ENCODE data around the gene EEF2KMT. TPM values are rescaled to one million over a fixed set of nuclear protein-coding genes. Genes with fewer than 3 reads are reported as not detected.
"Not testable (repeated sequence)": the region's sequence is repeated elsewhere in the genome, so short reads cannot be mapped to it uniquely, and the experiment has no call there.

Gene EEF2KMT
- total RNA-seq, 6 experiments from 2014 or later, result 13.7 to 20.1 (median 15.9) TPM

DNA sequence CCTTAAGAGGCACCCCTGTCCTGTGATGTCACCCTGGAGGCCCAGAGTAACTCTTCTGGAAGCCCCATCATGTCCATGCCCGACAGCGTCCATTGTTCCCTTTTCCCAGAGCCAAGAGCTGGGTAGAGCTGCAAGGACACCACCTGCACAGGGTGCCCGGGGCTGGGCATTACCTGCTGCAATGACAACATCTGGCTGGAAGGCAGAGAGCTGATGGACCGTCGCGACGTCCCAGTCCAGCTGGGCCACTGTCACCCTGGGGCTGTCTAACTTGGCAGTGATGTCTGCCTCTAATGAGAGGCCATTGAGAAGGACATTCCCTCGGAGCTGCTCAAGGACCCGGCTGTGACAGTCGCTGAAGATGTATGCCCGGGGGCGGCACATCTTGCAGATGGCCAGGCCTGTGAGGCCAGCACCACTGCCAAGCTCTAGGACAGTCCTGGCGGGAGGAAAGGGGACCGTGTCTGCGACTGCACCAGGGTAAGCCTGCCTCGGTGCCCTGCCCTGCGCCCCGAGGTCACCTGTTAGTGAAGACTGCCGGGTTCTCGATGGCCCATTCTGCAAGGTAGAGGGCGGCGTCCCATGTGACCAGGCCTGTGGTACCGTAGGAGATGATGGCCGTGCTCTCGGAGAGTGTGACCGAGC, 7.6 kb downstream of the EEF2KMT start:
- H3K4me1 Mint-ChIP-seq (ENCODE audit: low read depth), result peaks cover 12% of the 10 kb centered on the region
- DNase-seq; H3K4me3 Mint-ChIP-seq; H3K36me3 Mint-ChIP-seq (ENCODE audit: low read depth); H3K27ac Mint-ChIP-seq; H3K27me3 Mint-ChIP-seq (ENCODE audit: insufficient read depth); H3K9me3 Mint-ChIP-seq: not testable (repeated sequence)

DNA sequence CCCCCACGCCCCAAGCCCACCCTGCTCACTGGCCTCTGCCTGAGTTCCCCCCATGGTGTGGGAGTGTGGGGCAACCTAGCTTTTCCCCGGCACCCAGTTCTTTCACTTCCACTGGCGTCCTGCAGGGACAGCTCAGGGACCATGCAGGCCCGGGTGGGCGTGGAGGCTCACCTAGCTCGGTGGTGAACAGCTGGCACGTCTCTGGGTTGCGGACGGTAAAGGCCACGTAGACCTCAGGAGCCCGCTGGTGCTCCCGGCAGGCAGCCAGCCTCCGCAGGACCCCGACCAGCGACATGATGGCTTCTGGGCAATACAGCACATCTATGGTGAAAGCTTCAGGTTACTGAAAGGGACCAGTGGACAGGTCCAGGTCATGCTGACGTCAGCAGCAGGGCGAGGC, 8.7 kb downstream of the EEF2KMT start:
- H3K27me3 Mint-ChIP-seq (ENCODE audit: insufficient read depth); DNase-seq; H3K9me3 Mint-ChIP-seq; H3K27ac Mint-ChIP-seq; H3K4me3 Mint-ChIP-seq: not testable (repeated sequence)
- H3K4me1 Mint-ChIP-seq (ENCODE audit: low read depth), result peaks cover 12% of the 10 kb centered on the region
- H3K36me3 Mint-ChIP-seq (ENCODE audit: low read depth), result peaks cover 10% of the 10 kb centered on the region; the same call in 1 of the 2 replicates

DNA sequence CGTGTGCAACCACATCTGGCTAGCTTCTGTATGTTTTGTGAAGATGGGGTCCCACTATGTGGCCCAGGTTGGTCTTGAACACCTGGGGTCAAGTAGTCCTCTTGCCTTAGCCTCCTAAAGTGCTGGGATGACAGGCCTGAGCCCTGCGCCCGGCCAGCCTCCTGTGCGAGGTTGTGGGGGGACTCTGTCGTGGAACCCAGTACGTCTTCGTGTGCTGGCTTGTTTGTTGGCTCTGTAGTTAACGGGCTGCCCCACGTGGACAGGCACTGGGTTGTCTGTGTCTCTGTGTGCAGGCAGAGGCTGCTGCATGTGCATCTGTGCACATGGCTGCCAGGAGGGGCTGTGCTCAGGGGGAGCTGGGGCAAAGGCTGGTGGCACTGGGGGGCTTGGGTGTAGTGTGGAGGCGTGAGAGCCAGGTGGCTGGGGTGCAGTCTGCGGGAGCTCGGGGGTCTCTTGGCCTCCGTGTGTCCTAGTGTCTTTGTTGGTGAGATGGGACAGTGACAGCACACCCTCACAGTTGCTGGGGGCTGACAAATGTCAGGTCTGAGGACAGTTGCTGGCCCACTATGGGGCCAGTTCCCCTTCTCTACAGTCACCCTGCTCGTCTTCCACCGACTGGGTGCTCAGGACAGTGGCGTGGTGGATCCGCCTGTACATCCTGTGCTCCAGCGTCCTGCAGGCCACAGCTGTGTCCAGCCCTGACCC, 9.4 kb downstream of the EEF2KMT start:
- H3K4me1 Mint-ChIP-seq (ENCODE audit: low read depth), result peaks cover 12% of the 10 kb centered on the region
- H3K4me3 Mint-ChIP-seq; DNase-seq; H3K9me3 Mint-ChIP-seq; H3K27me3 Mint-ChIP-seq (ENCODE audit: insufficient read depth); H3K27ac Mint-ChIP-seq: not testable (repeated sequence)
- H3K36me3 Mint-ChIP-seq (ENCODE audit: low read depth), result peaks cover 10% of the 10 kb centered on the region; the same call in 1 of the 2 replicates

DNA sequence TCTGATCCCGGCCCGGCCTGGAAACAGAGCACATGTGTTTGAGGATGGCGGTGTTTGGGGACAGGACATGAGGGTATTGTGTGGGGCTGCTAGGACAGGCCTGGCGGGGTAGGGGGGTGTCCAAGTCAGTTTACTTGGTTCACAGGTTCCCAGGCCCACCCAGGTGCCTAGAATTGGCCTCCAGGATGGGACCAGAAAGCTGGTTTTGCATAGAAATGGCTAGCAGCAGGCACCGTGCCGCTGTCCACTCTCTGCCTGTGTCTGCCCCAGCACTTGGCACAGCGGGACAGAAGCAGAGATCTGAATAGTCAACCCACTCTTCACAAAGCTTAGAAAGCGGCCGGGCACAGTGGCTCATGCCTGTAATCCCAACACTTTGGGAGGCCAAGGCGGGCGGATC, 11.9 kb downstream of the EEF2KMT start:
- not testable (repeated sequence) for H3K4me1 Mint-ChIP-seq (ENCODE audit: low read depth); H3K27me3 Mint-ChIP-seq (ENCODE audit: insufficient read depth); DNase-seq; H3K9me3 Mint-ChIP-seq; H3K4me3 Mint-ChIP-seq
- peaks cover 10% of the 10 kb centered on the region; the same call in 1 of the 2 replicates for H3K36me3 Mint-ChIP-seq (ENCODE audit: low read depth)
- H3K27ac Mint-ChIP-seq, result peak overlapping the region; percentile 42; the same call in 1 of the 2 replicates

DNA sequence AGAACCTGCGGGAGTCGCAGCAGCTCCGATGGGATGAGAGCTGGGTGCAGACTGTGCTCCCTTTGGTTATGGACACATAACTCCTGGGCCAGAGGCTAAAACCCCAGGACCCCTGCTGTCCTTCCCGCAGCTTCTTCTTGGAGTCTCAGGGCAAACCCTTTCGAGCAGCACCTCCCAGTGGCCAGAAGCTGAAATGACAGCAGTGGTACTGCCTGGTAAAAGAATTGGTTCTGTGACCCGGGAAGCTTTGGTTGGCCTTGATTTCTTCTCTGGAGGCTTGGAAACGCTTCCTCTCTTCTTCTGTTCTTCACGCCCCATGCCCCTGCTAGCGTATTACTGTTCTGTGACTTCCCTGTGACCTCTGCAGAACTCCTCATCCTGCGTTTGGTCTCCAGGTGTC, 12.8 kb downstream of the EEF2KMT start:
- H3K4me1 Mint-ChIP-seq (ENCODE audit: low read depth); H3K27ac Mint-ChIP-seq; H3K27me3 Mint-ChIP-seq (ENCODE audit: insufficient read depth); H3K9me3 Mint-ChIP-seq; H3K4me3 Mint-ChIP-seq: not testable (repeated sequence)
- TF ChIP-seq, protein P1, sequence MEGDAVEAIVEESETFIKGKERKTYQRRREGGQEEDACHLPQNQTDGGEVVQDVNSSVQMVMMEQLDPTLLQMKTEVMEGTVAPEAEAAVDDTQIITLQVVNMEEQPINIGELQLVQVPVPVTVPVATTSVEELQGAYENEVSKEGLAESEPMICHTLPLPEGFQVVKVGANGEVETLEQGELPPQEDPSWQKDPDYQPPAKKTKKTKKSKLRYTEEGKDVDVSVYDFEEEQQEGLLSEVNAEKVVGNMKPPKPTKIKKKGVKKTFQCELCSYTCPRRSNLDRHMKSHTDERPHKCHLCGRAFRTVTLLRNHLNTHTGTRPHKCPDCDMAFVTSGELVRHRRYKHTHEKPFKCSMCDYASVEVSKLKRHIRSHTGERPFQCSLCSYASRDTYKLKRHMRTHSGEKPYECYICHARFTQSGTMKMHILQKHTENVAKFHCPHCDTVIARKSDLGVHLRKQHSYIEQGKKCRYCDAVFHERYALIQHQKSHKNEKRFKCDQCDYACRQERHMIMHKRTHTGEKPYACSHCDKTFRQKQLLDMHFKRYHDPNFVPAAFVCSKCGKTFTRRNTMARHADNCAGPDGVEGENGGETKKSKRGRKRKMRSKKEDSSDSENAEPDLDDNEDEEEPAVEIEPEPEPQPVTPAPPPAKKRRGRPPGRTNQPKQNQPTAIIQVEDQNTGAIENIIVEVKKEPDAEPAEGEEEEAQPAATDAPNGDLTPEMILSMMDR (IDR thresholded peaks at IDR 0.05), result peak; percentile 87
- DNase-seq, result peak; percentile 37
- H3K36me3 Mint-ChIP-seq (ENCODE audit: low read depth), result peaks cover 10% of the 10 kb centered on the region; the same call in 1 of the 2 replicates

DNA sequence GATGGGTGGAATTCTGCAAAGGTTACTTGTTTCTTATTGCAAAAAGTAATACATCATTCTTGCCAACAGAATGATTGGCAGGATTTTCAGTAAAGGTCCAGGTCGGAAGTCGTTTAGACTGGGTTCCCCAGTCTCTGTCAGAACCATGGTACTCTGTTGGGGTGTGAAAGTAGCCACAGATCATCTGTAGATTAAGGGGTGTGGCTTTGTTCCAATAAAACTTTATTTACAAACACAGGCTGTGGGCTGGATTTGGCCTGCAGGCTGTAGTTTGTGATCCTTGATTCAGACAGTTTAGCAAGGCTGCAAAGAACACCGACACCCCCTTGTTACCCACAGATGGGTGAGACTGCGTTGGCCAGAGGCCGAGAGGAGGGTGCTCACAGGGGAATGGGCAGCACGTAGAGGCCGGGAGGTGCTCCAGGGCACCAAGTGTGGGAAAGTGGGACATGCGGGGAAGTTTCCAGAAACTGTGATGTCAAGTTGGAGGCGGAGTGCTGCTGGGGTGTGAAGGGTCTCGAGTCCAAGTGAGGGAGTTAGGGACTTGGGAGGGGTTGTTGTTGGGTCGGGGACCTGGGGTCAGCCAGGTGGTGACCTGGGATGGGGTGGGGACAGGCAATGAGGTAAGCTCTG, 13.4 kb downstream of the EEF2KMT start:
- H3K4me1 Mint-ChIP-seq (ENCODE audit: low read depth); H3K27me3 Mint-ChIP-seq (ENCODE audit: insufficient read depth); H3K4me3 Mint-ChIP-seq; H3K9me3 Mint-ChIP-seq; DNase-seq; H3K27ac Mint-ChIP-seq: not testable (repeated sequence)
- peaks cover 10% of the 10 kb centered on the region; the same call in 1 of the 2 replicates for H3K36me3 Mint-ChIP-seq (ENCODE audit: low read depth)

DNA sequence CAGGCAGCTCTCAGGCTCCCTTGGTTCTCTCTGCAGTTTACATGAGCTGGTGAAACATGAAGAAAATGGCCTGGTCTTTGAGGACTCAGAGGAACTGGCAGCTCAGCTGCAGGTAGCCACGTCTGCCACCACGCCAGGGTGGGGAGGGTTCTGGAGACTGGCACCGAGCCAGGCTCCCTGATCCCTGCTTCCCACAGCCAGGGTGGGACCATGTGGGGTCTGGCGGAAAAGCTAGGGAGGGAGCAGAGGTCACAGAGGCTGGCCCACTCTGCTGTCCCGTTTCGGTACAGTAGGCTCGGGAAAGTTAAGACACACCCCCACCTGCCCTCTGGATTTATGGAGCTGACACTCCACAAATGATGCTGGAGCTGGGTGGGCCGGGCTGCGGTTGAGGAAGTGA, 13.9 kb downstream of the EEF2KMT start:
- H3K4me1 Mint-ChIP-seq (ENCODE audit: low read depth), result not testable (repeated sequence)

DNA sequence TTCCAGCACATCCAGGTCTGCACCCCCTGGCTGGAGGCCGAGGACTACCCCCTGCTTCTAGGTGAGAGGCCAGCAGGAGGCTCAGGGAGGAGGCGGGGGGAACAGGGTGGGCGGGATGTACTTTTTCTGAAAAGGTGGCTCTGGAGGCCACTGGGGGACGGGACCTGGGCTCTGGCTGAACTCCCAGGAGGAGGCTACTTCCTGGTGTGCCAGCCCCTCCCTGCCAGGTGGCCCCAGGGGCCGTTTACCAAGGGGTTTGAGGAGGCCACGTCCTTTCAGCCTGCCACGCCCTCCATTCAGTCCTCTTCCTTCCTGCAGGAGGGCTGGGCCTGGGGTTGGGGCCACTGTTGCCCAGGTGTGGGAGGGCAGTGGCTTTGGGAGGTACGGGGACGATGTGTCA, 16.6 kb downstream of the EEF2KMT start:
- H3K27ac Mint-ChIP-seq; DNase-seq; H3K4me1 Mint-ChIP-seq (ENCODE audit: low read depth); H3K9me3 Mint-ChIP-seq; H3K27me3 Mint-ChIP-seq (ENCODE audit: insufficient read depth); H3K4me3 Mint-ChIP-seq: not testable (repeated sequence)
- H3K36me3 Mint-ChIP-seq (ENCODE audit: low read depth), result peaks cover 10% of the 10 kb centered on the region; the same call in 1 of the 2 replicates

More for the DNA sequence above, 13.9 kb downstream of the EEF2KMT start:
- not testable (repeated sequence) for DNase-seq; H3K4me3 Mint-ChIP-seq; H3K9me3 Mint-ChIP-seq; H3K27ac Mint-ChIP-seq; H3K27me3 Mint-ChIP-seq (ENCODE audit: insufficient read depth)
- peaks cover 10% of the 10 kb centered on the region; the same call in 1 of the 2 replicates for H3K36me3 Mint-ChIP-seq (ENCODE audit: low read depth)

DNA sequence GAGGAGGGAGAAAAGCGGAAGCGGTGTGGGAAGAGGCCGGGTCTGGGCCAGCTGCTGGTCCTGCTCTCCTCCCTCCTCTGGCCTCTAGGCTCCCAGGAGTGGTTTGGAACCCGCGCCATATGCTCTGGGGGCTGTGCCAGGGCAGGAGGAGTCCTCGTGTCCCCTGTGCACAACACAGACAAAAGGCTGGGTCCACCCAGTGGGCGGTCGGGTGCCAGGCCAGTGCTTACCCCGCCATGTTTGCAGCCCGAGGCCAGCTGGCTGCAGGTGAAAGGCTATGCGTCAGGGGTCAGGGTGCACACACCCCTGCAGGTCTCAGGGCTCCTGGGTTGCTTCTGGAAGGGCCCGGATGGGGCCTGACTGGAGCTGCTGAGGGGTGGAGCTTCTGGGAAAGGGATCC, 17.1 kb downstream of the EEF2KMT start:
- not testable (repeated sequence) for H3K4me1 Mint-ChIP-seq (ENCODE audit: low read depth); DNase-seq; H3K9me3 Mint-ChIP-seq; H3K4me3 Mint-ChIP-seq; H3K27ac Mint-ChIP-seq; H3K27me3 Mint-ChIP-seq (ENCODE audit: insufficient read depth)
- peaks cover 10% of the 10 kb centered on the region; the same call in 1 of the 2 replicates for H3K36me3 Mint-ChIP-seq (ENCODE audit: low read depth)
